ENCODE results near the gene TMEM263. TPM values are rescaled to one million over a fixed set of nuclear protein-coding genes. Genes with fewer than 3 reads are reported as not detected.

TMEM263 gene
- total and polyA plus RNA-seq, 2 of the 8 experiments (the other 6 are each of a cell fraction or from before 2014, with no cell fraction given): 2.9 to 12.3 TPM

DNA sequence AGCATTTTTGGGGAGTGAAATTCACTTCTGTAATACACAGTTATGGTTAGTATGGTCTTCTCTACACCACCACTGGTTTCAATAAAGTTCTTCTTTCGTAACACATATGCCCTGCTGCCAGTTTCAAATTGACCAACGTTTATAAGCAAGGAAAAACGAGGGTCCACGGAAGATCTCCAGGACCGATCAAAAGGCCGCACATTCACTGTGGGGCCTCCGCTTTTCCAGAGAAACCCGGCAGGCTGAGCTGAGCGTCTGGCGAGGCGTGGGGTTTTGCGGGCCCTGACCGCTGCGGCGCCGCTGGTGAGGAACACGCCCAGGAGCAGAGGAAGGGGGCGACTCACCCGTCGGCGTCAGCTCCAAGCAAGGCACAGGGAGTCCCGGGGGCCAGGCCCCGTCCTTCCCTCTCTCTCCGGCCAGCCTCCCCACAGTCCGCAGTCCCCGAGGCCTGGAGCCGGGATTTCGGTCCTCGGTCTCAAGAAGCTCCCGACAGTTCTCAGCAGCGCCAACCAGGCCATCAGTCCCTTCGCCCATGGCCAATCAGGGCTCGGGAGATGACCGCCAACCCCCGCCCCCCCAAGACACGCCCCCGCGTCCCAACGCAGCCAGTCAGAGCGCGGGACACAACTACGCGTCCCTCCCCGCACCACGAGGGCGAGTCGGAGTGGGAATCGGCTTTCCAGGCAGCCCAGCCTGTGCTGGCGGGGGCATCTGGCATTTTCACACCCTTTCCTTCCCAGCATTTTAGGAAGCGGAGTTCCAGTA lies 31.1 kb downstream of the TMEM263 start, which contains the start of gene MTERF2 (continued):
- TF ChIP-seq, protein P1, sequence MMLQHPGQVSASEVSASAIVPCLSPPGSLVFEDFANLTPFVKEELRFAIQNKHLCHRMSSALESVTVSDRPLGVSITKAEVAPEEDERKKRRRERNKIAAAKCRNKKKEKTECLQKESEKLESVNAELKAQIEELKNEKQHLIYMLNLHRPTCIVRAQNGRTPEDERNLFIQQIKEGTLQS (IDR thresholded peaks at IDR 0.05; ENCODE audit: insufficient read depth, low read depth, low read length): no peak
- TF ChIP-seq TBP (IDR thresholded peaks at IDR 0.05; ENCODE audit: low read depth, low read length): peak; percentile 55; the same call in 1 of the 2 replicates
- no peak for TF ChIP-seq EP300 (IDR thresholded peaks at IDR 0.05; ENCODE audit: borderline replicate concordance in 1 of 2, low read depth in 2 of 2, low read length in 2 of 2)
- TF ChIP-seq EGR1 (IDR thresholded peaks at IDR 0.05; ENCODE audit: borderline replicate concordance, low read depth, low read length): peak; percentile 71; the same call in 1 of the 2 replicates
- no peak for TF ChIP-seq SUZ12 (IDR thresholded peaks at IDR 0.05; ENCODE audit: low read length)
- no peak for TF ChIP-seq BRCA1 (IDR thresholded peaks at IDR 0.05; ENCODE audit: low read depth, low read length)
- TF ChIP-seq SIN3A (conservative IDR thresholded peaks at IDR 0.05 in 1 of 2, IDR thresholded peaks at IDR 0.05 in 1 of 2; ENCODE audit: low read depth in 1 of 2, low read length in 2 of 2): 0 out of 4 replicates have a peak, but pooled peaks of 1 of the 2 experiments have one; percentile 9
- 0 out of 2 replicates have a peak, but pooled peaks have one; percentile 0 for TF ChIP-seq CEBPB (IDR thresholded peaks at IDR 0.05; ENCODE audit: low read depth, low read length)
- TF ChIP-seq SP2 (IDR thresholded peaks at IDR 0.05; ENCODE audit: low read length): no peak
- TF ChIP-seq CTBP2 (IDR thresholded peaks at IDR 0.05; ENCODE audit: borderline replicate concordance, insufficient read depth, insufficient read length, low read length): no peak
- no peak for TF ChIP-seq BCL11A (IDR thresholded peaks at IDR 0.05; ENCODE audit: low read depth in 2 of 2, low read length in 2 of 2)

Data from H1 (cell line).